ENCODE results near the gene MED13L.

Gene MED13L

GRCh38 chr12:115943310-115943629 is 334.2 kb downstream of the MED13L start:
- no peak for DNase-seq (ENCODE audit: low read depth)

GRCh38 chr12:115942346-115942745 is 335.1 kb downstream of the MED13L start:
- no peak for DNase-seq (ENCODE audit: low read depth)

GRCh38 chr12:115941362-115941761 is 336.1 kb downstream of the MED13L start:
- DNase-seq (ENCODE audit: low read depth): no peak

GRCh38 chr12:115938794-115939377 is 338.6 kb downstream of the MED13L start:
- DNase-seq (ENCODE audit: low read depth): no peak

GRCh38 chr12:115936997-115937916 is 340.2 kb downstream of the MED13L start:
- DNase-seq (ENCODE audit: low read depth): no peak

- DNase-seq (ENCODE audit: low read depth): no peak
Observed at GRCh38 chr12:115934877-115935276, 342.6 kb downstream of the MED13L start.

- no peak for DNase-seq (ENCODE audit: low read depth)
Observed at GRCh38 chr12:115934046-115934445, 343.4 kb downstream of the MED13L start.

- no peak for DNase-seq (ENCODE audit: low read depth)
Observed at GRCh38 chr12:115932066-115932465, 345.4 kb downstream of the MED13L start.

GRCh38 chr12:115930336-115930735 is 347.2 kb downstream of the MED13L start:
- no peak for DNase-seq (ENCODE audit: low read depth)

- no peak for DNase-seq (ENCODE audit: low read depth)
Observed at GRCh38 chr12:115926037-115926670, 351.3 kb downstream of the MED13L start.

- DNase-seq (ENCODE audit: low read depth): no peak
Observed at GRCh38 chr12:115923851-115924250, 353.6 kb downstream of the MED13L start.

- no peak for DNase-seq (ENCODE audit: low read depth)
Observed at GRCh38 chr12:115922952-115923564, 354.4 kb downstream of the MED13L start.

GRCh38 chr12:115920395-115921183 is 356.9 kb downstream of the MED13L start:
- DNase-seq (ENCODE audit: low read depth): no peak

GRCh38 chr12:115918763-115919162 is 358.7 kb downstream of the MED13L start:
- no peak for DNase-seq (ENCODE audit: low read depth)

GRCh38 chr12:115916910-115917668 is 360.4 kb downstream of the MED13L start:
- peak; percentile 70 for DNase-seq (ENCODE audit: low read depth)

GRCh38 chr12:115914122-115914521 is 363.4 kb downstream of the MED13L start:
- no peak for DNase-seq (ENCODE audit: low read depth)

GRCh38 chr12:115912440-115912839 is 365.1 kb downstream of the MED13L start:
- no peak for DNase-seq (ENCODE audit: low read depth)

GRCh38 chr12:115911360-115911759 is 366.1 kb downstream of the MED13L start:
- DNase-seq (ENCODE audit: low read depth): no peak

- no peak for DNase-seq (ENCODE audit: low read depth)
Observed at GRCh38 chr12:115910057-115910456, 367.4 kb downstream of the MED13L start.

Measured in activated T-cell treated with anti-CD3 and anti-CD28 coated beads for 1 hour (primary cell).